Dermis blood vessel endothelial cell (primary cell): ENCODE results near the gene ATP6V1C2. TPM values are rescaled to one million over a fixed set of nuclear protein-coding genes. Genes with fewer than 3 reads are reported as not detected.

ENCODE experiments used
- DNase-seq: peaks from one replicate; pipeline ENCODE4 v3.0.0; 2010
- total RNA-seq: library from RNA; depleted of rRNA; stranded (reverse); fragments of >200 nt; gene quantifications from 2 replicates; pipeline ENCODE4 v1.2.3, GENCODE V29; 2014

Gene ATP6V1C2
- total RNA-seq: 0.14 and 0.17 TPM in 2 replicates

GRCh38 chr2:10721396-10722251, at the start of gene ATP6V1C2:
Gene ATP6V1C2, plus strand, starts transcription at chr2:10721630. Its CDS starts 1,220 bp downstream, at chr2:10722850.
- peak; percentile 35 for DNase-seq

GRCh38 chr2:10675131-10675530, 46.3 kb upstream of the ATP6V1C2 start:
- no peak for DNase-seq

- DNase-seq: no peak
These were observed 43.2 kb upstream of the ATP6V1C2 start for GRCh38 chr2:10678225-10678624.

- no peak for DNase-seq
These were observed 41.2 kb upstream of the ATP6V1C2 start for GRCh38 chr2:10680214-10680613.

GRCh38 chr2:10680957-10681356, 40.5 kb upstream of the ATP6V1C2 start:
- no peak for DNase-seq

GRCh38 chr2:10686176-10686730, 35.2 kb upstream of the ATP6V1C2 start:
- no peak for DNase-seq

GRCh38 chr2:10688921-10689807, 32.3 kb upstream of the ATP6V1C2 start:
- DNase-seq: peak; percentile 24

GRCh38 chr2:10691521-10691920, 29.9 kb upstream of the ATP6V1C2 start:
- DNase-seq: no peak

GRCh38 chr2:10700078-10700803, 21.2 kb upstream of the ATP6V1C2 start:
- no peak for DNase-seq

GRCh38 chr2:10704034-10704594, 17.3 kb upstream of the ATP6V1C2 start:
- no peak for DNase-seq

GRCh38 chr2:10706033-10706432, 15.4 kb upstream of the ATP6V1C2 start:
- no peak for DNase-seq

- DNase-seq: no peak
These were observed 13.6 kb upstream of the ATP6V1C2 start for GRCh38 chr2:10707831-10708230.

- peak; percentile 60 for DNase-seq
These were observed 12.0 kb upstream of the ATP6V1C2 start for GRCh38 chr2:10709290-10709939.

- DNase-seq: no peak
These were observed 9.1 kb upstream of the ATP6V1C2 start for GRCh38 chr2:10712185-10712809.

GRCh38 chr2:10716581-10716980, 4.8 kb upstream of the ATP6V1C2 start:
- DNase-seq: no peak

GRCh38 chr2:10717628-10718027, 3.8 kb upstream of the ATP6V1C2 start:
- peak; percentile 83 for DNase-seq

GRCh38 chr2:10720306-10720705, 1.1 kb upstream of the ATP6V1C2 start:
- DNase-seq: no peak

GRCh38 chr2:10720947-10721395, 459 bp upstream of the ATP6V1C2 start:
- no peak for DNase-seq

GRCh38 chr2:10722252-10722825, 909 bp downstream of the ATP6V1C2 start:
- DNase-seq: no peak

GRCh38 chr2:10732924-10733565, 11.6 kb downstream of the ATP6V1C2 start:
- no peak for DNase-seq
